Stomach (tissue), 9 donors: ENCODE measurements around the gene P4HTM. TPM values are rescaled to one million over a fixed set of nuclear protein-coding genes. Genes with fewer than 3 reads are reported as not detected.

Experiments used
- DNase-seq, 2 donors: peaks; one replicate each; pipeline versions ENCODE4 v3.0.0 to v3.0.0-alpha.2; 2013 to 2019
- H3K27ac ChIP-seq, 5 donors: fragments of 200-600 bp in 4 of 5; sonication (generic) in 4 of 5; one replicate each; pipeline ENCODE4 v1.5.1; 2013 to 2019; ENCODE audit warnings: mild to moderate bottlenecking in 1 of 5, moderate library complexity in 1 of 5
- H3K27me3 ChIP-seq, 3 donors: fragments of 200-600 bp; sonication (generic); one replicate each; pipeline ENCODE4 v1.5.1; 2017 to 2019; ENCODE audit warnings: mixed run types in 1 of 3
- H3K36me3 ChIP-seq, 4 donors: fragments of 200-600 bp; sonication (generic); 1 replicate in 3 of 4; 2 replicates in 1 of 4; pipeline ENCODE4 v1.5.1; 2016 to 2019
- H3K4me1 ChIP-seq, 4 donors: fragments of 200-600 bp; sonication (generic); one replicate each; pipeline ENCODE4 v1.5.1; 2016 to 2019
- H3K4me3 ChIP-seq, 4 donors: fragments of 200-600 bp; sonication (generic) in 3 of 4; one replicate each; pipeline ENCODE4 v1.5.1; 2016 to 2019; ENCODE audit warnings: mild to moderate bottlenecking in 1 of 4
- H3K9me3 ChIP-seq, 4 donors: fragments of 200-600 bp; sonication (generic); one replicate each; pipeline ENCODE4 v1.5.1; 2016 to 2019
- CTCF ChIP-seq, 7 experiments: fragments of 450-650 bp in 4 of 7; fragments of 200-600 bp in 3 of 7; sonication (generic) in 3 of 7; IDR thresholded peaks; one replicate each; pipeline ENCODE4 v1.5.1; 2016 to 2019; ENCODE audit warnings: antibody characterized with exemption in 7 of 7, control low read depth in 2 of 7, mild to moderate bottlenecking in 1 of 7
- EP300 ChIP-seq: sonication (generic); formaldehyde crosslinking; IDR thresholded peaks from one replicate; pipeline ENCODE4 v1.6.1; 2017; ENCODE audit warnings: antibody characterized with exemption
- POLR2A ChIP-seq, 4 donors: fragments of 450-650 bp; IDR thresholded peaks; one replicate each; pipeline ENCODE4 v1.6.1; 2016; ENCODE audit warnings: antibody characterized with exemption in 4 of 4, control low read depth in 2 of 4, mild to moderate bottlenecking in 1 of 4, moderate library complexity in 1 of 4
- POLR2AphosphoS5 ChIP-seq, 3 donors: sonication (generic); formaldehyde crosslinking; IDR thresholded peaks; one replicate each; pipeline ENCODE4 v1.6.1; 2016; ENCODE audit warnings: antibody characterized with exemption in 3 of 3
- WGBS, 5 donors: extraction: QIAGEN DNeasy Blood & Tissue Kit in 3 of 5; methylation state at CpG; one replicate each; pipeline versions ENCODE4 v1.1.5 to v1.1.7; 2013 to 2018; 5-methylcytosine and 5-hydroxymethylcytosine counted together
- intact Hi-C: fragments of 100-400 bp; cut with DNase I; formaldehyde crosslinking; loops from one replicate; pipeline ENCODE4 v1.15.1; 2023; ENCODE audit warnings: low total_unique reads
- polyA plus RNA-seq, 3 donors: library from polyadenylated mRNA; stranded (reverse); fragments of 200-250 nt; gene quantifications; one replicate each; pipeline ENCODE4 v1.2.3, GENCODE V29; 2013
- total RNA-seq, 5 donors: library from RNA; depleted of rRNA; stranded (reverse); fragments of >200 nt; gene quantifications; one replicate each; pipeline versions ENCODE4 v1.1.0 to v1.2.3, GENCODE V29; 2014 to 2016
- donor health status: healthy with polysubstance abuse.
- donor health status: Bipolar disorder and iron deficiency.
- donor health status: healthy.

Gene P4HTM
- total and polyA plus RNA-seq, 8 donors: 19.1 to 383 (median 48.3) TPM

GRCh38 chr3:48957006-48957705, 32.9 kb upstream of the P4HTM start:
- Histone ChIP-seq H3K4me3 (no peak overlapping the region), H3K27ac (no peak overlapping the region), H3K36me3 (peaks cover 8 to 55% (median 53%) of the 10 kb centered on the region in 4 donors), H3K9me3 (no peaks in the 10 kb centered on the region), H3K4me1 (peaks cover 0 to 19% (median 3%) of the 10 kb centered on the region in 4 donors), H3K27me3 (no peaks in the 10 kb centered on the region)
- TF ChIP-seq POLR2A (IDR thresholded peaks at IDR 0.05): no peak
- no peak for TF ChIP-seq CTCF (IDR thresholded peaks at IDR 0.05)
- no peak for TF ChIP-seq POLR2AphosphoS5 (IDR thresholded peaks at IDR 0.05)
- no peak for TF ChIP-seq EP300
- 71 to 94% (median 89%) methylated on average over 2 of the region's 2 CpGs for WGBS, 5 donors
- no peak for DNase-seq
- intact Hi-C loops: no loop called here

GRCh38 chr3:48960841-48961413, 29.1 kb upstream of the P4HTM start:
- intact Hi-C loops: no loop called here
- no peak for DNase-seq
- Histone ChIP-seq H3K27ac (no peak overlapping the region), H3K9me3 (no peaks in the 10 kb centered on the region), H3K4me1 (no peaks in the 10 kb centered on the region), H3K36me3 (peaks cover 18 to 78% (median 70%) of the 10 kb centered on the region in 4 donors), H3K27me3 (no peaks in the 10 kb centered on the region), H3K4me3 (no peak overlapping the region)
- WGBS, 5 donors: 86 to 91% (median 88%) methylated on average over 4 of the region's 4 CpGs
- TF ChIP-seq POLR2A (IDR thresholded peaks at IDR 0.05): no peak
- no peak for TF ChIP-seq CTCF (IDR thresholded peaks at IDR 0.05)
- no peak for TF ChIP-seq EP300
- TF ChIP-seq POLR2AphosphoS5 (IDR thresholded peaks at IDR 0.05): no peak

GRCh38 chr3:48962340-48962739, 27.7 kb upstream of the P4HTM start:
- DNase-seq: no peak
- Histone ChIP-seq H3K27ac (no peak overlapping the region), H3K27me3 (no peaks in the 10 kb centered on the region), H3K4me3 (no peak overlapping the region), H3K9me3 (no peaks in the 10 kb centered on the region), H3K4me1 (no peaks in the 10 kb centered on the region), H3K36me3 (peaks cover 28 to 91% (median 82%) of the 10 kb centered on the region in 4 donors)
- TF ChIP-seq POLR2A (IDR thresholded peaks at IDR 0.05): no peak
- no peak for TF ChIP-seq CTCF (IDR thresholded peaks at IDR 0.05)
- no peak for TF ChIP-seq EP300
- TF ChIP-seq POLR2AphosphoS5 (IDR thresholded peaks at IDR 0.05): no peak
- WGBS, 5 donors: 81 to 93% (median 81%) methylated on average over 2 of the region's 2 CpGs
- intact Hi-C loops: no loop called here

- TF ChIP-seq CTCF (IDR thresholded peaks at IDR 0.05) (no peak), POLR2A (IDR thresholded peaks at IDR 0.05) (no peak)
- WGBS, 5 donors: 84 to 89% (median 87%) methylated on average over 4 of the region's 4 CpGs
- DNase-seq: no peak
- no peaks in the 10 kb centered on the region for H3K27me3 ChIP-seq
- no peak overlapping the region for H3K4me3 ChIP-seq
- H3K36me3 ChIP-seq: peaks cover 30 to 91% (median 82%) of the 10 kb centered on the region in 4 donors
- H3K27ac ChIP-seq: no peak overlapping the region
- intact Hi-C loops: no loop called here
- H3K4me1 ChIP-seq: no peaks in the 10 kb centered on the region
- no peaks in the 10 kb centered on the region for H3K9me3 ChIP-seq
These were observed 27.1 kb upstream of the P4HTM start for GRCh38 chr3:48962939-48963338.
